Astrocyte of the cerebellum (primary cell): ENCODE measurements around the gene FAM25A.
"Not testable (repeated sequence)": the region's sequence is repeated elsewhere in the genome, so short reads cannot be mapped to it uniquely, and the experiment has no call there.

Source experiments
- DNase-seq: peaks from one replicate; pipeline ENCODE4 v3.0.0-alpha.2; 2011; ENCODE audit warnings: low read depth
- H3K4me3 ChIP-seq: 2 replicates; pipeline ENCODE4 v1.5.1; 2011; ENCODE audit warnings: mild to moderate bottlenecking, low read depth, low read length, moderate library complexity
- in situ Hi-C: cut with HindIII; loops from 2 replicates; pipeline ENCODE4 v1.10.0; 2017; ENCODE audit warnings: low sequenced_read_pairs
- TF ChIP-seq, protein P1 (sequence below): IDR thresholded peaks from 2 replicates; pipeline ENCODE4 v1.5.1; 2012; ENCODE audit warnings: low read length, low read depth, moderate library complexity, mild to moderate bottlenecking; ENCODE audit errors: missing control alignments

The FAM25A gene

DNA sequence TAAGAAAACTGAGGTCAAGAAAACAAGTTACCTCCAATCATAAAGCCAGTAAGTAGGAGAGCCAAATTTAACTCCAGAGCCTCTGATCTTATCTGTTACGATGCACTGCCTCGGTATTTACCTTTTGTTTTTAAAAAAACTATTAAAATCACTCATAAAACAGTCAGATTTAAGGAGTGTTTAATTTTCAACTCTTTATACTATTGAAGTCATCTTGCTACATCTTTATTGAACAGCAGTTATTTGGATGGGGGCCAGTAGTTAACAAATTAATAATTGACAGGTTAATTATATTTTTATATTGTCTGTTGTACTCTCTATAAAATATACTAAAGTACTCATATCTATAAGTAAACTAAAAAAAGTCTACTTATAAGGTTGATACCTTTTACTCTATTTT, 27.2 kb upstream of the FAM25A start:
- no peak overlapping the region for H3K4me3 ChIP-seq
- no peak for DNase-seq
- in situ Hi-C loops, result no loop called here
- TF ChIP-seq, protein P1, sequence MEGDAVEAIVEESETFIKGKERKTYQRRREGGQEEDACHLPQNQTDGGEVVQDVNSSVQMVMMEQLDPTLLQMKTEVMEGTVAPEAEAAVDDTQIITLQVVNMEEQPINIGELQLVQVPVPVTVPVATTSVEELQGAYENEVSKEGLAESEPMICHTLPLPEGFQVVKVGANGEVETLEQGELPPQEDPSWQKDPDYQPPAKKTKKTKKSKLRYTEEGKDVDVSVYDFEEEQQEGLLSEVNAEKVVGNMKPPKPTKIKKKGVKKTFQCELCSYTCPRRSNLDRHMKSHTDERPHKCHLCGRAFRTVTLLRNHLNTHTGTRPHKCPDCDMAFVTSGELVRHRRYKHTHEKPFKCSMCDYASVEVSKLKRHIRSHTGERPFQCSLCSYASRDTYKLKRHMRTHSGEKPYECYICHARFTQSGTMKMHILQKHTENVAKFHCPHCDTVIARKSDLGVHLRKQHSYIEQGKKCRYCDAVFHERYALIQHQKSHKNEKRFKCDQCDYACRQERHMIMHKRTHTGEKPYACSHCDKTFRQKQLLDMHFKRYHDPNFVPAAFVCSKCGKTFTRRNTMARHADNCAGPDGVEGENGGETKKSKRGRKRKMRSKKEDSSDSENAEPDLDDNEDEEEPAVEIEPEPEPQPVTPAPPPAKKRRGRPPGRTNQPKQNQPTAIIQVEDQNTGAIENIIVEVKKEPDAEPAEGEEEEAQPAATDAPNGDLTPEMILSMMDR, result no peak

DNA sequence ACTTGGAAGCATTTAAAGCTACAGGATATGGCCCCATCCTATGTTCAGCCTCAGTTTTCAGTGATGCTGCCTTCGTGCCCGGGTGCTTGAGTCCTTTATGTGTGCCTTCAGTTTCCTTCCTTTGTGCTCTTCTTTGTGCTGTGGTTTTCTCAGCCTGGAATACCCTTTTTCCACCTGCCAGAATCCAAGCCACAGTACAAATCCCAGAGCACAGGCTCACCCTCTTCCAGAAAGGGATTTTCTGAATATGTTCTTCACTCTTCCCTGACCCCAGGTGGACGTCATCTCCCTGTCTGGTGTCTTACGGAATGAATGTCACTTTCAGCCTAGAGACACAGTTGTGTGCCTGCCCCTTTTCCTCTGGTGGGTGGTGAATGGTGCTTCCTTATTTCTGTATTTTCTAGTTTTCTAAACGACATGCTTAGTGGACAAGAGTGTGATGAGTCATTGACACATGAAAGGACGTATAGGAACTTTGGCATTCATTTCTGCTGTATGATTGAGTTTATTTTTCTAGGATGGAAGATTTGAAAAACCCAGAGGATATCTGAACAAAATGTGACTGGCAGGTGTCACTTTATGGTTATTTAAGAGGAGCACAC, 20.2 kb upstream of the FAM25A start:
- DNase-seq, H3K4me3 ChIP-seq, in situ Hi-C loops: not testable (repeated sequence)

DNA sequence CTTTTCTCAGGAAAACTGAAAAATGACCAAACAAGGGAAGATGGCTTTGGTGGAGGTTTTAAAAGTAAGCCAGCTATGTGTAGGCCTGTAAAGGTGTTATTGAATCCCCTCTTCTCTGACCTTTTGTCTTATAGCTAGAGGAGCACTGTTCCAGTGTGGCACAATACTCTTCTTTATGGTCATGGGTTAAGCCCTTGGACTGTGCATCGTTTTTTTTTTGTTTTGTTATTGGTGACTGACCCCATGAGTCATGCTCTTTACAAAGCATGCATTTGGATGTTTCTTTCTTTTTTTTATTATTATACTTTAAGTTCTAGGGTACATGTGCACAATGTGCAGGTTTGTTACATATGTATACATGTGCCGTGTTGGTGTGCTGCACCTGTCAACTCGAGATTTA, 19.6 kb upstream of the FAM25A start:
- TF ChIP-seq, protein P1, result no peak
- in situ Hi-C loops, result no loop called here
- H3K4me3 ChIP-seq, result no peak overlapping the region
- no peak for DNase-seq

DNA sequence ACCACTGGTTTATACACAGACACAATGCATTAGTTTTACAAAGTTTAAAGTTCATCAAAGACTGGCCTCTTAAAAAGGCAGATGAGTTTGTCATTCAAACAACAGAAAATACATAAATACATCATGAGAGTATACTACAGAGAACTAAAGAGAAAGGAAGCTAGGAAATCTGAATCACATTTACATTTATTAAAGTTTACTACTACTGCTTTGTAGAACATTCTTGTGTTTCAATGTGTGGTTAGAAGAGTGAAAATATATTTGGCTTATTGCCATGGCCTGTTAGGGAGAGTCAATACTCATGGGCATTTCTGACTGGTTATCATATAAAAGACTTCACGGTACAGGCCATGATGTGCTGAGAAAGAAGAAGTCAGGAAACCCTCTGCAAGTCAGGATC, 13.0 kb upstream of the FAM25A start:
- H3K4me3 ChIP-seq, in situ Hi-C loops, DNase-seq: not testable (repeated sequence)

DNA sequence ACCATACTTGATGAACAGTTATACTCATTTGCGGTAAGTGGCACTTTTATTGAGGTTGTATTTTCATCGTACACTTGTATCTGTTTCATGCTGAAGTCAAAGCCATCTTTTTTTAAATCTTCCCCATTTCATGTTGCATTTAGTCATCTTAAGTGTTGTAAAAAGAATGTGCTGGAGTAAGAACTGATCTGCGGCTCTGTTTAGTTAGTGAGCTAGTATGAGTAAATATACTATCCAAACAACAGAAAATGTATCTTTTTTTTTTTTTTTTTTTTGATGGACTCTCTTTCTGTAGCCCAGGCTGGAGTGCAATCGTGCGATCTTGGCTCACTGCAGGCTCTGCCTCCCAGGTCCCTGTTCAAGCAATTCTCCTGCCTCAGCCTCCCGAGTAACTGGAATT, 12.4 kb upstream of the FAM25A start:
- H3K4me3 ChIP-seq, DNase-seq, in situ Hi-C loops: not testable (repeated sequence)

DNA sequence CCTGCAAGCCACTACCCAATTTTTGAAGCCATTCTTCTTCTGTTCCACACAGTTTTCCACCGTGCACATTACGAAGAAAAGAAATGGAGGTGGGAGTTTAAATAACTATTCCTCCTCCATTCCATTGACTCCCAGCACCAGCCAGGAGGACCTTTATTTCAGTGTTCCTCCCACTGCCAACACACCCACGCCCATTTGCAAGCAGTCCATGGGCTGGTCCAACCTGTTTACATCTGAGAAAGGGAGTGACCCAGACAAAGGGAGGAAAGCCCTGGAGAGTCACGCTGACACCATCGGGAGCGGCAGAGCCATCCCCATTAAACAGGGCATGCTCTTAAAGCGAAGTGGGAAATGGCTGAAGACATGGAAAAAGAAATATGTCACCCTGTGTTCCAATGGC, 11.8 kb upstream of the FAM25A start:
- DNase-seq, in situ Hi-C loops, H3K4me3 ChIP-seq: not testable (repeated sequence)

DNA sequence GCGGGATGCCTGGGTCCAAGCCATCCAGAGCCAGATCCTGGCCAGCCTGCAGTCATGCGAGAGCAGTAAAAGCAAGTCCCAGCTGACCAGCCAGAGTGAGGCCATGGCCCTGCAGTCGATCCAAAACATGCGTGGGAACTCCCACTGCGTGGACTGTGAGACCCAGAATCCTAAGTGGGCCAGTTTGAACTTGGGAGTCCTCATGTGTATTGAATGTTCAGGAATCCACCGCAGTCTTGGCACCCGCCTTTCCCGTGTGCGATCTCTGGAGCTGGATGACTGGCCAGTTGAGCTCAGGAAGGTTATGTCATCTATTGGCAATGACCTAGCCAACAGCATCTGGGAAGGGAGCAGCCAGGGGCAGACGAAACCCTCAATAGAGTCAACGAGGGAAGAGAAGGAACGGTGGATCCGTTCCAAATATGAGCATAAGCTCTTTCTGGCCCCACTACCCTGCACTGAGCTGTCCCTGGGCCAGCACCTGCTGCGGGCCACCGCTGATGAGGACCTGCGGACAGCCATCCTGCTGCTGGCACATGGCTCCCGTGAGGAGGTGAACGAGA, 10.9 kb upstream of the FAM25A start:
- in situ Hi-C loops, DNase-seq, H3K4me3 ChIP-seq: not testable (repeated sequence)

DNA sequence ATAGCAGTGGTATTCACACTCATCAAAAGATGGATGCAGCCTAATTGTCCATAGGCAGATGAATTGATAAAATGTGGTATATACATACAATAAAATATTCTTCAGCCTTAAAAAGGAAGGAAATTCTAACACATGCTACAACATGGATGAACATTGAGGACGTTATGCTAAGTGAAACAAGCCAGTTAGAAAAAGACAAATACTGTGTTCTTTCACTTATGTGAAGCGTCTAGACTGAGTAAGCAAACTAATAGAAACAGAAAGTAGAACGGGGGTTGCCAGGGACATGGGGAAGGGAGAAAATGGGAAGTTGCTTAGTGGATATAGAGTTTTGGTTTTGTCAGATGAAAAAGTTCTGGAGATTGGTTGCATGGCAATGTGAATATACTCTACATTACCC, 6.6 kb upstream of the FAM25A start:
- H3K4me3 ChIP-seq, in situ Hi-C loops, DNase-seq: not testable (repeated sequence)

DNA sequence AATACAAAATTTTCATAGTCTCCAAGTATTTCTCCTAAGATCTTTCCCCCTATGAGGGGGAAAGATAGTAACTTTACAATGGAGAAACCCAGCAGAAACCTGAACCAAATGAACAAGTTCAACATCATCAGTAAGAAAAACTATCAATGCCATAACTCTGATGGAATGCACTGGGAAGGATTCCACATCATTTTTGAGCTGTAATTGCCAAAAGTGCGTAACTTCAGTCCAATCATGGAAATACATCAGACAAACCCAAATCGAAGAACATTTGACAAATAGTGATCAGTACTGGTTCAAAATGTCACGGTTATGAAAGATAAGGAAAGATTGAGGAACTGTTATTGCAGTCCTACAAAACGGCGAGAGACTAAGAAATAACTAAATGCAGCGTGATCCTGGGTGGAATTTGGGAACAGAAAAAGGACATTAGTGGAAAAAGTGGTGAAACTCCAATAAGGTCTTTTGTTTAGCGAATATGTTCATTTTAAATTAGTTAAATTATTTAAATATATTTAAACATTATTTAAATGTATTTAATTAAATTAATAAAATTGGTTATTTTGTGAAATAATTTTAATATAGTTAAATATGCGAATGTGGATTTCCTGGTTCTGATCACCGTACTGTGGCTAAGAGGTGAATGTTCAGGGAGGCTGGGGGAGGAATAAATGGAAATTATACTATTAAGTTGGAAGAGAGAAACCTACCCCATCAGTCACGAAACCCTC, 4.9 kb upstream of the FAM25A start:
- in situ Hi-C loops, H3K4me3 ChIP-seq, DNase-seq: not testable (repeated sequence)

DNA sequence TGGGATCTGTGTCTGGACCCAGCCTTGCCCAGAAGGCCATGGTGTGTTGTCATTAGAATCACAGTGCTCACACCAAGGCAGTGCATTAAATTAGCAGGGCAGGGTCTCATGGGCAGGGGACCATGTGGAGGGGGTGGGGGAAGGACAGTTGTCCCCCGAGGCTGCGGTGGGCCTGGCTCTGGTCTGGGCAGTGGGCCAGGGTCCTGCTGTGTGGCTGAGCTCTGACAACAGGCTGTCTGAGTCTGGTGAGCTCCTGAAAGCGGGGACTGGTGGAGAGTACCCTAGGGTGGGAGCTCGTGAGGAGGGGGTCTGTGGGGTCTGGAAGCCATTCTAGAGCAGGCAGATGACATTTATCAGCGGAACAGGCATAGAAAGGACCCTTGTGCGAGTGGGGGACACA, 2.0 kb upstream of the FAM25A start:
- H3K4me3 ChIP-seq, in situ Hi-C loops, DNase-seq: not testable (repeated sequence)

DNA sequence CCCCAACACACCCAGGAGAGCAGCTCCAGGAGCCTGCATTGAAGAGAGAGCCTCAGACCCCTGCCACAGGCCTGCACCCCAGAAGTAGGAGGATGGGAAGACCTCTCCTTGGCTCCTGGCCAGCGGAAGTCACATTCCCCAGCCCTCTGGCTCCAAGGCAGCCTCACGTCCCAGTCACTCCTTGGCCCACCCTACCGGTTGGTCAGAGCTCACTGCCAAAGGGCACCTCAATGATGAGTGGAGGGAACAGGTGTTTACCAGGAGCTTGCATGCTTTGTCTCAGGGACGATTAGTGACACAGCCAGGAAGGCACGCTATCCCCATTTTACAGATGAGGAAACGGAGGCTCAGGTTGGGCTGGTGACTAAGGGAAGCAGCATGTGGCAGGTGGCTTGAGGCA, 1.0 kb upstream of the FAM25A start:
- in situ Hi-C loops, H3K4me3 ChIP-seq, DNase-seq: not testable (repeated sequence)

DNA sequence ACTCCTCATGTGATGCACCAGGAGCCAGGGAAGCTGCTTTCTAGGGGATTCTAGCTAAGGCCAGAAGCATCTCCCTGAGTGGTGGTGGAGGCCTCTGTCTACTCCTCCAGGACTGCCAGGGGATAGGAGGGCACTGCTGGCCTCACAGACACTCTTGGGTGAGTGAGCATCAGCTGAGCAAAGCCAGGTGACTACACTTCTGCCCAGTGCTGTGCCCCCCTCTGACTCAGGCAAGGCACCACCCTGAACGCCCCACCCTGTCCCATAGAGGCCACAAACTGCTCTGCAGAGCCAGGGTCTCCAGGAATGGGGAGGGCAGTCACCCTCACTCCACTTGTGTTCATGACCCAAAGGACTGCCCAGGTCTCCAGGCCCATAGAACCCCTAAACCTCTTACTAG, 590 bp upstream of the FAM25A start:
- H3K4me3 ChIP-seq, in situ Hi-C loops, DNase-seq: not testable (repeated sequence)

DNA sequence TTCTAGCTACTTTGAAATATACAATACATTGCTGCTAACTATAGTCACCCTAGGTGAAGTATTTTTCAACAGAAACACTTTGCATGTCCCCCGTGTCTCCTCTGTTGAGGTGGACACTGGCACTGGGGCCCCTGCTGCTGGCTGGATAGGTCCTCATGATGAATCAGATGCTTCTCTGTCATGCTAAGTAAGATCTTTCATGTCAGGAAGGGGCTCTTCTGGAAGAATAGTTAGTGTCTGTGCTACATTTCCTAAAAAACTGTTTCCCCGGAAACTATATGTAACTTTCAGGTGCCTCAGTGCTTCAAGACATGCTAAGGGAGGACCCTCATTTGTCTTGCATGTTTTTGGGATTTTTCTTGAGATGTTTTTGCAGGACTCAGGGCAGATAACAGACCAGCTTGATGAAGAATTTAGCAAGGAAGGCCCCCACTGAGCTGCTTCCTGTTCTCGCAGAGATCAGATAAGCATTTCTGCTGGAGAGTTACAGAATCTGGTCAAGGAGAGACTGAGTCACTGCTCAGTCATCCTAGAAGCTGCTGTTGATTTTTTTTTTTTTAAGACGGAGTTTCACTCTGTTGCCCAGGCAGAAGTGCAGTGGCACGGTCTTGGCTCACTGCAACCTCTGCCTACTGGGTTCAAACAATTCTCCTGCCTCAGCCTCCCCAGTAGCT, 5.3 kb downstream of the FAM25A start:
- H3K4me3 ChIP-seq, in situ Hi-C loops: not testable (repeated sequence)
- peak; percentile 52 for DNase-seq

DNA sequence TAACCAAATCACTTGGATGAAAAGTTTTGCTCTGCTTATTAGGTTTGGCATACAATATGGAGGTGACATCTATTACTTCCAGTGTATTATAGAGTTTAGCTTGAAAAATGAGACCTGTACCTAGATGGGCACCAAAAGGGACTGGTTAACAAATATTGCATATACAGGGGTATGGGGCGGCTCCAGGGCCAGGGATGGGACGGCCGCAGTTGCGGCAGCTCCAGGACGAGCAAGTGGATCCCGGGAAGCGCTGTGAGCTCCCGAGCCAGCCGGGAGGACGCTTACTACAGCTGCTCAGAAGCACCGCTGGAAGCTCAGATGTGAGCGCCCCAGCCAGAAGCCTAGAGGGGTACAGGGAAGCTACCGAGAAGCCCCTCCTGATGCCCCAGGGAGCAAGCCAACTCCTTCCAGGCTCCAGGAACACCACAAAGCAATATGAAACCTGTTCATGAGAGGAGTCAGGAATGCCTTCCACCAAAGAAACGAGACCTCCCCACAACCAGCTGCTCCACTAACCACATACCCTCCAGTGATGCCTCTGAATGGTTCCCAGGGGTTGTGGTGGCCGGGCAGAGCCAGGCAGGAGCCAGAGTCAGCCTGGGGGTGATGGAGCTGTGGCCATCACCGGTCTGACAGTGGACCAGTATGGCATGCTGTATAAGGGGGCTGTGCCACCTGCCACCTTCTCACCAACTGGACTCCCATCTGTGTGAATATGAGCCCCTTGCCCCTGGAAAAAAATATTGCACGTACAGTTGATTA, 6.8 kb downstream of the FAM25A start:
- DNase-seq, H3K4me3 ChIP-seq, in situ Hi-C loops: not testable (repeated sequence)
